Smooth muscle cell (in vitro differentiated cells): Measurements from ENCODE around the gene SMIM3. TPM values are rescaled to one million over a fixed set of nuclear protein-coding genes. Genes with fewer than 3 reads are reported as not detected.

ENCODE experiments used
- DNase-seq: peaks from one replicate; lab custom pipeline; 2025; ENCODE audit not compliant: unreplicated experiment; lab: John Stamatoyannopoulos, UW
- H2AFZ ChIP-seq: fragments of 200-600 bp; sonication (generic); 2 replicates; pipeline ENCODE4 v1.6.0; 2016; ENCODE audit warnings: antibody characterized with exemption, low read depth, mild to moderate bottlenecking
- H3F3A ChIP-seq: fragments of 200-600 bp; sonication (generic); 2 replicates; pipeline ENCODE4 v1.6.0; 2017; ENCODE audit warnings: antibody characterized with exemption, low read depth
- H3K27ac ChIP-seq: fragments of 200-600 bp; sonication (generic); 2 replicates; pipeline ENCODE4 v1.5.1; 2016; ENCODE audit warnings: low read depth, mild to moderate bottlenecking
- H3K27me3 ChIP-seq: fragments of 200-600 bp; sonication (generic); 2 replicates; pipeline ENCODE4 v1.6.1; 2016; ENCODE audit warnings: low read depth, mild to moderate bottlenecking
- H3K36me3 ChIP-seq: fragments of 200-600 bp; sonication (generic); 2 replicates; pipeline ENCODE4 v1.5.1; 2016; ENCODE audit warnings: low read depth
- H3K4me1 ChIP-seq: fragments of 200-600 bp; sonication (generic); 2 replicates; pipeline ENCODE4 v1.5.1; 2016; ENCODE audit warnings: low read depth
- H3K4me2 ChIP-seq: fragments of 200-600 bp; sonication (generic); 2 replicates; pipeline ENCODE4 v1.6.0; 2016; ENCODE audit warnings: mild to moderate bottlenecking
- H3K4me3 ChIP-seq: fragments of 200-600 bp; sonication (generic); 2 replicates; pipeline ENCODE4 v1.5.1; 2016; ENCODE audit warnings: mild to moderate bottlenecking
- H3K79me2 ChIP-seq: fragments of 200-600 bp; sonication (generic); 2 replicates; pipeline ENCODE4 v1.6.0; 2016; ENCODE audit warnings: low read depth, mild to moderate bottlenecking
- H3K9ac ChIP-seq: fragments of 200-600 bp; sonication (generic); 2 replicates; pipeline ENCODE4 v1.6.0; 2016; ENCODE audit warnings: low read depth
- H3K9me3 ChIP-seq: fragments of 200-600 bp; sonication (generic); replicated peaks from 2 replicates; pipeline ENCODE4 v1.5.1; 2016; ENCODE audit warnings: low read depth
- H4K20me1 ChIP-seq: fragments of 200-600 bp; sonication (generic); 2 replicates; pipeline ENCODE4 v1.6.0; 2016; ENCODE audit warnings: low read depth
- WGBS: methylation state at CpG from one replicate; pipeline ENCODE4 v1.1.7; 2016; ENCODE audit warnings: low lambda C conversion rate; 5-methylcytosine and 5-hydroxymethylcytosine counted together
- polyA plus RNA-seq: library from polyadenylated mRNA; unstranded; fragments of >200 nt; fragmentation: Nextera tagmentation; extraction: Ambion mirVana; gene quantifications from 2 replicates; pipeline ENCODE4 v1.2.1, GENCODE V29; 2016
- total RNA-seq: library from RNA; depleted of rRNA; stranded (reverse); fragments of >200 nt; gene quantifications from 2 replicates; pipeline ENCODE4 v1.2.3, GENCODE V29; 2014
- TF ChIP-seq, protein P1 (sequence below): fragments of 200-600 bp; sonication (generic); IDR thresholded peaks from 2 replicates; pipeline ENCODE4 v1.5.1; 2017; ENCODE audit warnings: borderline replicate concordance, mild to moderate bottlenecking, antibody characterized with exemption; ENCODE audit not compliant: insufficient read depth, poor library complexity, severe bottlenecking

The SMIM3 gene
- total and polyA plus RNA-seq, 2 experiments from 2014 or later = 178 to 261 TPM

DNA sequence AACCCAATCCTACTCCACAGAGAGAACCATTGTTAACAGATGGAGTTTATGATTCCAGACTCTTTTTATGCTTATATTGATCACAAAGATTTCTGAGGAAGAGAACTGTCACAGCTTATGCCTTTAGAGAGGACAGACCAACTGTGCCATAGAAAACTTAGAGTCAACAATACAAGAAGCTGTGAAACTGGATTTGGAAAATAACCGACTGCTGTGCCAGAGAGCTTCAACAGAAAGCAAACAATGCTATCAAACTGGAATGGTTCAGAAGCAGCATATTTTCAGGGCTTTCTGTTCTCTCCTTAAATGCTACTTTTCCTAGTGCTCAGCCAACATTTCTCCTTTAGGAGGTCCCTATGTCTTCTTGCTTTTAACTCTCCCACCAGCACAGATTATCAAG is 24.7 kb upstream of the SMIM3 start:
- Histone ChIP-seq H3K27ac (peak overlapping the region; percentile 2), H3K79me2 (peaks cover 91% of the 10 kb centered on the region), H3K4me1 (peaks cover 19% of the 10 kb centered on the region), H3F3A (peaks cover 14% of the 10 kb centered on the region), H3K4me3 (no peak overlapping the region), H3K36me3 (peaks cover 31% of the 10 kb centered on the region), H3K9ac (no peak overlapping the region), H3K4me2 (no peak overlapping the region), H3K27me3 (no peaks in the 10 kb centered on the region), H3K9me3 (no peaks in the 10 kb centered on the region), H2AFZ (no peak overlapping the region), H4K20me1 (peaks cover 41% of the 10 kb centered on the region)
- WGBS = 81% methylated on average over 1 of the region's 1 CpG
- no peak for DNase-seq
- TF ChIP-seq, protein P1, sequence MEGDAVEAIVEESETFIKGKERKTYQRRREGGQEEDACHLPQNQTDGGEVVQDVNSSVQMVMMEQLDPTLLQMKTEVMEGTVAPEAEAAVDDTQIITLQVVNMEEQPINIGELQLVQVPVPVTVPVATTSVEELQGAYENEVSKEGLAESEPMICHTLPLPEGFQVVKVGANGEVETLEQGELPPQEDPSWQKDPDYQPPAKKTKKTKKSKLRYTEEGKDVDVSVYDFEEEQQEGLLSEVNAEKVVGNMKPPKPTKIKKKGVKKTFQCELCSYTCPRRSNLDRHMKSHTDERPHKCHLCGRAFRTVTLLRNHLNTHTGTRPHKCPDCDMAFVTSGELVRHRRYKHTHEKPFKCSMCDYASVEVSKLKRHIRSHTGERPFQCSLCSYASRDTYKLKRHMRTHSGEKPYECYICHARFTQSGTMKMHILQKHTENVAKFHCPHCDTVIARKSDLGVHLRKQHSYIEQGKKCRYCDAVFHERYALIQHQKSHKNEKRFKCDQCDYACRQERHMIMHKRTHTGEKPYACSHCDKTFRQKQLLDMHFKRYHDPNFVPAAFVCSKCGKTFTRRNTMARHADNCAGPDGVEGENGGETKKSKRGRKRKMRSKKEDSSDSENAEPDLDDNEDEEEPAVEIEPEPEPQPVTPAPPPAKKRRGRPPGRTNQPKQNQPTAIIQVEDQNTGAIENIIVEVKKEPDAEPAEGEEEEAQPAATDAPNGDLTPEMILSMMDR = no peak

- Histone ChIP-seq H3K36me3 (peaks cover 23% of the 10 kb centered on the region), H3K4me3 (peak overlapping the region; percentile 85), H3K4me2 (peak overlapping the region; percentile 98), H3K27me3 (no peaks in the 10 kb centered on the region), H3K79me2 (peaks cover 58% of the 10 kb centered on the region), H2AFZ (no peak overlapping the region), H3K9ac (peak overlapping the region; percentile 97), H3F3A (peaks cover 8% of the 10 kb centered on the region), H3K27ac (peak overlapping the region; percentile 99), H3K9me3 (no peaks in the 10 kb centered on the region), H3K4me1 (peaks cover 15% of the 10 kb centered on the region), H4K20me1 (peaks cover 20% of the 10 kb centered on the region)
- TF ChIP-seq, protein P1 = no peak
- WGBS = 92% methylated on average over 1 of the region's 1 CpG
- DNase-seq = no peak
These were observed 21.4 kb upstream of the SMIM3 start for GRCh38 chr5:150757087-150757649.

DNA sequence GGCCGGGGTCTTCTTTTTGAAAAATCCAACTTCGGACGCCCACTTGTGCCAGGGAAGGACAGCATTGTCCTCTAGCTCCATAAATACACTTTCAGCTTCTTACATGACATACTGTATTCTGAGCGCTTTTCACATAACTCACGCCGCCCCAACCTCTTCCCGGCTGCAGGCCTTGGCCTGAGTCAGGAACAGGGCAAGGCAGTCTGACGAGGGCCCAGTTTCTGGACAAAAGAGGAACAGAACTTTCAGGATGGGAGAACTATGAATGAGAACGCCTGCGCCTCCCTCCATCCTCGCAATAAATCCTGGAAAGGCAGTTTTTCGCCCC is 20.4 kb upstream of the SMIM3 start:
- Histone ChIP-seq H3K9me3 (no peaks in the 10 kb centered on the region), H4K20me1 (peaks cover 13% of the 10 kb centered on the region), H3K4me2 (peak overlapping the region; percentile 98), H2AFZ (peak overlapping the region; percentile 97), H3K36me3 (peaks cover 17% of the 10 kb centered on the region), H3K27me3 (no peaks in the 10 kb centered on the region), H3K79me2 (peaks cover 49% of the 10 kb centered on the region), H3K27ac (peak overlapping the region; percentile 99), H3F3A (peaks cover 3% of the 10 kb centered on the region), H3K4me3 (peak overlapping the region; percentile 85), H3K9ac (peak overlapping the region; percentile 97), H3K4me1 (peaks cover 18% of the 10 kb centered on the region)
- WGBS = 9% methylated on average over 12 of the region's 12 CpGs
- TF ChIP-seq, protein P1 = no peak
- no peak for DNase-seq
